A549 (cell line): Measurements from ENCODE around the gene RPS6KA2. TPM values are rescaled to one million over a fixed set of nuclear protein-coding genes. Genes with fewer than 3 reads are reported as not detected.

Experiments
- ATAC-seq, 2 experiments: fragments of 200-7000 bp in 1 of 2; fragments of >200 bp in 1 of 2; cut with Nextera tagmentation in 1 of 2; cut with Tn5 transposase in 1 of 2; 3 replicates each; pipeline versions ENCODE4 v1.8.0 to v1.9.1; 2018 to 2020; ENCODE audit warnings: mild to moderate bottlenecking in 1 of 2, moderate library complexity in 1 of 2
- CTCF ChIA-PET: fragments of 300-600 bp; sonication (Branson Sonifier 250); formaldehyde crosslinking; extraction: SDS; loops from one replicate; lab custom pipeline; 2021; ENCODE audit warnings: antibody characterized with exemption, inconsistent platforms; lab: Yijun Ruan, JAX
- POLR2A ChIA-PET: fragments of 350-600 bp; formaldehyde crosslinking; extraction: SDS; loops from one replicate; lab custom pipeline; 2021; ENCODE audit warnings: antibody characterized with exemption, inconsistent platforms; lab: Yijun Ruan, JAX
- DNase-seq, 2 experiments: peaks; one replicate each; pipeline versions ENCODE4 v3.0.0 to v3.0.0-alpha.2; 2011 to 2016; ENCODE audit warnings: low read depth in 1 of 2, low spot score in 1 of 2
- FAIRE-seq: peaks from 2 replicates; lab custom pipeline; 2011; peaks lifted over from hg19 to GRCh38; lab: Jason Lieb, UNC
- H3K27ac ChIP-seq, 2 experiments: fragments of >200 bp; sonication (Bioruptor Twin); formaldehyde crosslinking; 3 replicates each; pipeline ENCODE4 v1.5.1; 2016 to 2017
- H3K4me1 ChIP-seq: fragments of >200 bp; sonication (Bioruptor Twin); formaldehyde crosslinking; 3 replicates; pipeline ENCODE4 v1.6.1; 2016
- H3K4me2 ChIP-seq: fragments of >200 bp; sonication (Bioruptor Twin); formaldehyde crosslinking; 3 replicates; pipeline ENCODE4 v1.6.1; 2016
- H3K4me3 ChIP-seq: fragments of >200 bp; sonication (Bioruptor Twin); formaldehyde crosslinking; 3 replicates; pipeline ENCODE4 v1.5.1; 2016
- H3K9me3 ChIP-seq: fragments of >200 bp; sonication (Bioruptor Twin); formaldehyde crosslinking; 3 replicates; pipeline ENCODE4 v1.6.1; 2016
- BHLHE40 ChIP-seq: IDR thresholded peaks from 2 replicates; pipeline ENCODE4 v1.6.1; 2012; ENCODE audit warnings: low read depth, low read length, inconsistent platforms
- CBX2 ChIP-seq: fragments of 200-600 bp; sonication (generic); IDR thresholded peaks from 2 replicates; pipeline ENCODE4 v1.6.1; 2016; ENCODE audit warnings: low read depth, mild to moderate bottlenecking, borderline replicate concordance
- CHD4 ChIP-seq: fragments of 200-600 bp; sonication (generic); IDR thresholded peaks from 2 replicates; pipeline ENCODE4 v1.6.1; 2016; ENCODE audit warnings: antibody characterized with exemption, mild to moderate bottlenecking, borderline replicate concordance
- EHMT2 ChIP-seq: fragments of 200-600 bp; sonication (generic); IDR thresholded peaks from 2 replicates; pipeline ENCODE4 v1.6.1; 2016; ENCODE audit warnings: antibody characterized with exemption, low read depth, mild to moderate bottlenecking, moderate library complexity
- EP300 ChIP-seq, 2 experiments: fragments of >200 bp; sonication (Bioruptor Twin); formaldehyde crosslinking; IDR thresholded peaks; 2 replicates in 1 of 2; 3 replicates in 1 of 2; pipeline ENCODE4 v1.6.1; 2016 to 2017
- ESRRA ChIP-seq: fragments of 150-350 bp; IDR thresholded peaks from 2 replicates; pipeline ENCODE4 v1.6.1; 2014; ENCODE audit warnings: mild to moderate bottlenecking, low read length, borderline replicate concordance
- FOXS1 ChIP-seq: fragments of 250-450 bp; sonication (Bioruptor Pico); IDR thresholded peaks from 2 replicates; pipeline ENCODE4 v1.5.0; 2020; ENCODE audit warnings: mild to moderate bottlenecking, moderate library complexity
- HDAC2 ChIP-seq: fragments of 200-600 bp; sonication (generic); IDR thresholded peaks from 2 replicates; pipeline ENCODE4 v1.6.1; 2016
- HEYL ChIP-seq: fragments of 250-450 bp; sonication (Bioruptor Pico); IDR thresholded peaks from 2 replicates; pipeline ENCODE4 v1.8.0; 2021; ENCODE audit warnings: mild to moderate bottlenecking, moderate library complexity
- HOXB13 ChIP-seq: fragments of 250-450 bp; sonication (Bioruptor Pico); IDR thresholded peaks from 2 replicates; pipeline ENCODE4 v1.5.0; 2020; ENCODE audit warnings: low read depth, mild to moderate bottlenecking, moderate library complexity
- HOXB5 ChIP-seq: fragments of 250-450 bp; sonication (Bioruptor Pico); IDR thresholded peaks from 2 replicates; pipeline ENCODE4 v1.5.0; 2020; ENCODE audit warnings: mild to moderate bottlenecking, moderate library complexity
- KDM1A ChIP-seq: fragments of 200-600 bp; sonication (generic); IDR thresholded peaks from 2 replicates; pipeline ENCODE4 v1.6.1; 2016; ENCODE audit warnings: low read depth, mild to moderate bottlenecking
- KDM5A ChIP-seq: fragments of 200-600 bp; sonication (generic); IDR thresholded peaks from 2 replicates; pipeline ENCODE4 v1.6.1; 2016; ENCODE audit warnings: antibody characterized with exemption, mild to moderate bottlenecking
- MAZ ChIP-seq: fragments of 150-350 bp; IDR thresholded peaks from 2 replicates; pipeline ENCODE4 v1.6.1; 2014; ENCODE audit warnings: antibody characterized with exemption, low read depth, low read length, borderline replicate concordance
- NPAS2 ChIP-seq: fragments of 250-450 bp; sonication (Bioruptor Pico); IDR thresholded peaks from 2 replicates; pipeline ENCODE4 v1.8.0; 2022; ENCODE audit warnings: mild to moderate bottlenecking, moderate library complexity, borderline replicate concordance
- PHF8 ChIP-seq: fragments of 200-600 bp; sonication (generic); IDR thresholded peaks from 2 replicates; pipeline ENCODE4 v1.6.1; 2016; ENCODE audit warnings: low read depth, mild to moderate bottlenecking, antibody characterized with exemption, moderate library complexity, borderline replicate concordance
- POLR2AphosphoS2 ChIP-seq: conservative IDR thresholded peaks from 2 replicates; pipeline ENCODE4 v1.6.1; 2012; ENCODE audit warnings: low read length, improper control_type of control experiment, inconsistent platforms
- RAD21 ChIP-seq, 2 experiments: fragments of >200 bp in 1 of 2; sonication (Bioruptor Twin) in 1 of 2; formaldehyde crosslinking in 1 of 2; IDR thresholded peaks in 1 of 2; conservative IDR thresholded peaks in 1 of 2; 2 replicates in 1 of 2; 3 replicates in 1 of 2; pipeline ENCODE4 v1.6.1; 2012 to 2018; ENCODE audit warnings: inconsistent platforms in 1 of 2
- RARB ChIP-seq: fragments of 250-450 bp; sonication (Bioruptor Pico); IDR thresholded peaks from 2 replicates; pipeline ENCODE4 v1.8.0; 2021; ENCODE audit warnings: mild to moderate bottlenecking, moderate library complexity
- RCOR1 ChIP-seq: fragments of 150-350 bp; IDR thresholded peaks from 2 replicates; pipeline ENCODE4 v1.6.1; 2014; ENCODE audit warnings: antibody characterized with exemption, low read length, low read depth
- RFX5 ChIP-seq: fragments of 450-650 bp; IDR thresholded peaks from 2 replicates; pipeline ENCODE4 v1.7.1; 2014; ENCODE audit warnings: antibody characterized with exemption, mild to moderate bottlenecking, moderate library complexity
- RNF2 ChIP-seq: fragments of 200-600 bp; sonication (generic); IDR thresholded peaks from 2 replicates; pipeline ENCODE4 v1.6.1; 2016; ENCODE audit warnings: low read depth, mild to moderate bottlenecking, antibody characterized with exemption, moderate library complexity, borderline replicate concordance
- SMC3 ChIP-seq: fragments of >200 bp; sonication (Bioruptor Twin); formaldehyde crosslinking; IDR thresholded peaks from 3 replicates; pipeline ENCODE4 v1.6.1; 2018; ENCODE audit warnings: inconsistent platforms
- SREBF2 ChIP-seq: fragments of 450-650 bp; IDR thresholded peaks from 2 replicates; pipeline ENCODE4 v1.6.1; 2014; ENCODE audit warnings: mild to moderate bottlenecking, moderate library complexity
- TFCP2L1 ChIP-seq: fragments of 250-450 bp; sonication (Bioruptor Pico); IDR thresholded peaks from 2 replicates; pipeline ENCODE4 v1.5.0; 2021; ENCODE audit warnings: mild to moderate bottlenecking
- ZC3H11A ChIP-seq: fragments of 450-650 bp; IDR thresholded peaks from 2 replicates; pipeline ENCODE4 v1.6.1; 2014; ENCODE audit warnings: antibody characterized with exemption, mild to moderate bottlenecking
- ZFP36 ChIP-seq: fragments of 450-650 bp; IDR thresholded peaks from 2 replicates; pipeline ENCODE4 v1.6.1; 2014; ENCODE audit warnings: borderline replicate concordance; ENCODE audit not compliant: partially characterized antibody
- ZNF302 ChIP-seq: fragments of 250-450 bp; sonication (Bioruptor Pico); IDR thresholded peaks from 2 replicates; pipeline ENCODE4 v1.9.0; 2021; ENCODE audit warnings: inconsistent platforms, mild to moderate bottlenecking, moderate library complexity
- WGBS: methylation state at CpG from one replicate; pipeline ENCODE4 v1.1.6; 2017; ENCODE audit errors: missing lambda C conversion rate; 5-methylcytosine and 5-hydroxymethylcytosine counted together
- polyA plus RNA-seq, 4 experiments: library from polyadenylated mRNA; depleted of rRNA in 3 of 4; stranded (reverse); fragments of >200 nt; fragmentation: RNase III in 1 of 4; extraction: RNeasy Plus Mini Kit Qiagen cat#74134 plus additional on column Dnase treatment in 1 of 4; gene quantifications; 2 replicates in 3 of 4; 3 replicates in 1 of 4; pipeline ENCODE4 v1.2.3, GENCODE V29; 2011 to 2017
- TF ChIP-seq, protein P1 (sequence below): IDR thresholded peaks from 2 replicates; pipeline ENCODE4 v1.6.1; 2012
- TF ChIP-seq, protein P2 (sequence below): fragments of 250-450 bp; sonication (Bioruptor Pico); IDR thresholded peaks from 2 replicates; pipeline ENCODE4 v1.5.0; 2021; ENCODE audit warnings: mild to moderate bottlenecking, moderate library complexity, borderline replicate concordance
- TF ChIP-seq, protein P3 (sequence below): fragments of >200 bp; sonication (Bioruptor Twin); formaldehyde crosslinking; IDR thresholded peaks from 3 replicates; pipeline ENCODE4 v1.6.1; 2016

The RPS6KA2 gene
- polyA plus RNA-seq, 2 of the 4 experiments (the other 2 are of a cell fraction), result 0.19 TPM; not detected in 1

DNA sequence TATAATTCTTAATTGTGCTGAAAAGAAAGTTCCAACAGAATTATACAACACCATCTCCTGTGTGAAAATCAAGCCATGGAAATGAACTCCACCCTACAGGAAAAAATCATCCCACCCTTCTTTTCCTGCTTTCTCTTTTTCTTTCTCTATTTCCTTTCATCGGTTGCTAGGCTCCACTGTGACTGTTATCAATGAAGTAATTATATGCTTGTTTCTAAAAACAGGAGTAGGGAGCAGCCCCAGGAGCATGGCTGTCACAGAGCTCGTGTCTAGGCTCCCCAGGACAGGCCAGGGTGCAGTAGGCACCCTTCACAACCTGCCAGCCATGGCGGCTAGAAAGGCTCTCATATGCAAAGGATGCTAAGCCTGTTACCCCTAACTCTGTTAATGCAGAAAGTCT is 257.3 kb downstream of the RPS6KA2 start:
- 59% methylated on average over 3 of the region's 3 CpGs for whole genome bisulfite sequencing
- ATAC-seq (no peak), FAIRE-seq (no peak), DNase-seq (no peak)
- POLR2A ChIA-PET, result no interaction called here
- Histone ChIP-seq H3K4me3 (no peak overlapping the region), H3K4me2 (no peak overlapping the region), H3K4me1 (no peaks in the 10 kb centered on the region), H3K27ac (no peak overlapping the region), H3K9me3 (no peaks in the 10 kb centered on the region)
- CTCF ChIA-PET, result no interaction called here
- TF ChIP-seq EP300 (IDR thresholded peaks at IDR 0.05) (no peak), ZC3H11A (no peak), ESRRA (no peak), TFCP2L1 (CRISPR knock-in tag) (no peak), HEYL (CRISPR knock-in tag) (no peak), CHD4 (no peak), ZNF302 (CRISPR knock-in tag) (no peak), NPAS2 (CRISPR knock-in tag) (no peak), SMC3 (no peak)
- TF ChIP-seq, protein P1, sequence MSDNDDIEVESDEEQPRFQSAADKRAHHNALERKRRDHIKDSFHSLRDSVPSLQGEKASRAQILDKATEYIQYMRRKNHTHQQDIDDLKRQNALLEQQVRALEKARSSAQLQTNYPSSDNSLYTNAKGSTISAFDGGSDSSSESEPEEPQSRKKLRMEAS, result no peak
- TF ChIP-seq, protein P2, sequence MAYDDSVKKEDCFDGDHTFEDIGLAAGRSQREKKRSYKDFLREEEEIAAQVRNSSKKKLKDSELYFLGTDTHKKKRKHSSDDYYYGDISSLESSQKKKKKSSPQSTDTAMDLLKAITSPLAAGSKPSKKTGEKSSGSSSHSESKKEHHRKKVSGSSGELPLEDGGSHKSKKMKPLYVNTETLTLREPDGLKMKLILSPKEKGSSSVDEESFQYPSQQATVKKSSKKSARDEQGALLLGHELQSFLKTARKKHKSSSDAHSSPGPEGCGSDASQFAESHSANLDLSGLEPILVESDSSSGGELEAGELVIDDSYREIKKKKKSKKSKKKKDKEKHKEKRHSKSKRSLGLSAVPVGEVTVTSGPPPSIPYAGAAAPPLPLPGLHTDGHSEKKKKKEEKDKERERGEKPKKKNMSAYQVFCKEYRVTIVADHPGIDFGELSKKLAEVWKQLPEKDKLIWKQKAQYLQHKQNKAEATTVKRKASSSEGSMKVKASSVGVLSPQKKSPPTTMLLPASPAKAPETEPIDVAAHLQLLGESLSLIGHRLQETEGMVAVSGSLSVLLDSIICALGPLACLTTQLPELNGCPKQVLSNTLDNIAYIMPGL (CRISPR knock-in tag), result no peak
- TF ChIP-seq, protein P3, sequence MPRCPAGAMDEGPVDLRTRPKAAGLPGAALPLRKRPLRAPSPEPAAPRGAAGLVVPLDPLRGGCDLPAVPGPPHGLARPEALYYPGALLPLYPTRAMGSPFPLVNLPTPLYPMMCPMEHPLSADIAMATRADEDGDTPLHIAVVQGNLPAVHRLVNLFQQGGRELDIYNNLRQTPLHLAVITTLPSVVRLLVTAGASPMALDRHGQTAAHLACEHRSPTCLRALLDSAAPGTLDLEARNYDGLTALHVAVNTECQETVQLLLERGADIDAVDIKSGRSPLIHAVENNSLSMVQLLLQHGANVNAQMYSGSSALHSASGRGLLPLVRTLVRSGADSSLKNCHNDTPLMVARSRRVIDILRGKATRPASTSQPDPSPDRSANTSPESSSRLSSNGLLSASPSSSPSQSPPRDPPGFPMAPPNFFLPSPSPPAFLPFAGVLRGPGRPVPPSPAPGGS, result no peak

DNA sequence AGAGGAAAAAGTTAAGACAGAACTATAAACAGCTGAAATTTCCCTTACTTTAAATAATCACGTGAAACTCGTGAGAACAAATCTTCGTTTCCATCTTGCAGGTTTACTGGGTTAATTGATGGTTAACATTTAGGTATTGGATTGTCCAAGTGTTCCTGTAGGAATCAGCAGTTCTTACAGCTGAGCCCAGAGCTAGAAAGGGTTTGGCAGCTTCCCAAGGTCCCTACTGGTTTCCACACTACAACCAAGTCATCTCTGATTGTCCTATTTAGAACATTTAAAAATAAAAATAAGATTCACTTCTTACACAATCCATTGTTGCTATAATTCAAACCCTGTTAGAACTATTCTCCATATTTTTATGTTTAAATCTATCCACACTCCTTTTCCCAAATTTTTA is 260.1 kb downstream of the RPS6KA2 start:
- Histone ChIP-seq H3K4me3 (no peak overlapping the region), H3K27ac (no peak overlapping the region), H3K9me3 (no peaks in the 10 kb centered on the region), H3K4me1 (no peaks in the 10 kb centered on the region), H3K4me2 (no peak overlapping the region)
- ChIA-PET CTCF (interaction anchor here (1.0 to 1.1 kb wide), 2 partner anchors 15 to 17 kb away, joined by 3 to 4 read pairs; no protein-coding TSS in a partner anchor), POLR2A (no interaction called here)
- ATAC-seq (no peak), FAIRE-seq (no peak), DNase-seq (no peak)
- no peak for TF ChIP-seq CBX2
- no peak for TF ChIP-seq RNF2
- no peak for TF ChIP-seq RCOR1
- TF ChIP-seq RARB (CRISPR knock-in tag), result no peak
- TF ChIP-seq FOXS1 (CRISPR knock-in tag), result no peak
- no peak for TF ChIP-seq PHF8
- no peak for TF ChIP-seq HOXB5 (CRISPR knock-in tag)
- TF ChIP-seq EHMT2, result no peak
- no peak for TF ChIP-seq HDAC2
- TF ChIP-seq POLR2AphosphoS2, result no peak
- 80% methylated on average over 3 of the region's 3 CpGs for WGBS

DNA sequence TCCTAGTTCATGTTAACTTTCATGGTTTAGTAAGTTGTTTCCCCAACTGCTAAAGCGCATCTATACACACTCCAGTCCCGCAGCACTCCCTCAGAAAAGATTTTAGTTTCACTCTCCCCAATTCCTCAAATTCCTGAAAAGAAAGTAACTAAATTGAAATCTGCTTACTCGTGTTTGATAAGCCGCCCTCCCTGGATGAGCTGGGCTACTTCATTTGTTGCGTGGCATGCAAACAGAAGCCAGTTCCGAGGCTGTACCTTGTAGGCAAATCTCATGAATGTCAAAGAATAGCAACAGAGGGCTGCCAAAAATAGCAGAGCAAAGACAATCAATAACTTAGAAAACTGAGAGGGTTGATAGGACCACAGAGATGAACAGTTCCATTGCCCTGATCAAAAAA is 261.2 kb downstream of the RPS6KA2 start:
- TF ChIP-seq HEYL (CRISPR knock-in tag) (no peak), POLR2AphosphoS2 (no peak), MAZ (no peak), RARB (CRISPR knock-in tag) (no peak), RFX5 (no peak), KDM5A (no peak), ESRRA (no peak), CHD4 (no peak), SREBF2 (no peak), ZFP36 (no peak), RCOR1 (no peak), BHLHE40 (no peak), KDM1A (no peak), ZNF302 (CRISPR knock-in tag) (no peak), HOXB13 (CRISPR knock-in tag) (no peak), RAD21 (conservative IDR thresholded peaks at IDR 0.05 in 1 of 2, IDR thresholded peaks at IDR 0.05 in 1 of 2) (no peak)
- TF ChIP-seq, all 56 proteins: peak for 0
- 60% methylated on average over 6 of the region's 6 CpGs for WGBS
- Histone ChIP-seq H3K27ac (no peak overlapping the region), H3K9me3 (no peaks in the 10 kb centered on the region), H3K4me1 (no peaks in the 10 kb centered on the region), H3K4me2 (peak overlapping the region; percentile 22; the same call in 1 of the 3 replicates), H3K4me3 (no peak overlapping the region)
- CTCF ChIA-PET, result interaction anchor here (0.6 to 1.3 kb wide), 2 partner anchors 52 kb away, joined by 3 read pairs; no protein-coding TSS in a partner anchor
- no peak for DNase-seq
- POLR2A ChIA-PET, result no interaction called here
- FAIRE-seq, result no peak
- no peak for ATAC-seq
